ENCODE results near the gene ACSF3. TPM values are rescaled to one million over a fixed set of nuclear protein-coding genes. Genes with fewer than 3 reads are reported as not detected.

The ACSF3 gene
- total RNA-seq, 1 donor, result 46.6 TPM

DNA sequence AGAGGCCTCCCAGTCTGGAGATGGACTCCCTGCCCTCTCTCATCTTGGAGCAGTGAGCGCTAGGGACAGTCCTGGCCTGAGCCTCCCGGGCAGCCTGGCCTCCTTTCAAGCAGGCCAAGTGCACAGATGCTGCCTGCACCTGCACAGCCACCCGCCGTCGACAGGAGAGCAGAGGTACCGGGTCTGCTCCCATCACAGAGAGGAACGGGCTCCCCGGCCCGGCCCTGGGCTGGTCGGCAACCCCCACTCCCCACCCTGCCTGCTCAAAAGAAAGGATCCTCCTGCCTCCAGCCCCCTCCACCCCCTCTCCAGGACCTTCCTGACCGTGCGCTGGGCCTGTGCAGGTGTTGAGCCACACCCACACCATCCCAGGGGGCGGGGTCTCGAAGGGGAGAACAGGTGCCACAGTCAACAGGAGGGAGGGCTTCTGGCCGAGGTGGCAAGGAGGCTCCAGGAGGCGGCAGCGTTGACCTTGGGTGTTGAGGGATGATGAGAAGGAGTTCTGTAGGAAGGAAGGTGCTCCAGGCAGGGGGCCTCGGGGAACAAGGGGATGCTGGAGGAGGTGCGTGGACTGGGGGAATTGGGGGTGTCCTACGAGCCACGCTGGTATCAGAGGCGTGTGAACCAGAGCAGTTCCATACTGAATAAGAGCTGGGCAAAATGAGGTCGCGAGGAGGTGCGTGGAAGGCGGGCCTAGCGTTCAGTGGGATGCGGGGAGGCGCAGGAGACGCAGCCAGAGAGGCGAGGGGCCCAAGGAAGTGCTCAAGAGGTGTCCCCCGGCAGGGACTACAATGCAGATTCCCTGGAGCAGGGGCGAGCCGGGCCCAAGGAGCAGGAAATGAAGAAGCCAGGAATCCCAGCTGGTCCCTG, 76.9 kb downstream of the ACSF3 start:
- no peak for DNase-seq (ENCODE audit: low read depth in 2 of 3, low spot score in 2 of 3)

DNA sequence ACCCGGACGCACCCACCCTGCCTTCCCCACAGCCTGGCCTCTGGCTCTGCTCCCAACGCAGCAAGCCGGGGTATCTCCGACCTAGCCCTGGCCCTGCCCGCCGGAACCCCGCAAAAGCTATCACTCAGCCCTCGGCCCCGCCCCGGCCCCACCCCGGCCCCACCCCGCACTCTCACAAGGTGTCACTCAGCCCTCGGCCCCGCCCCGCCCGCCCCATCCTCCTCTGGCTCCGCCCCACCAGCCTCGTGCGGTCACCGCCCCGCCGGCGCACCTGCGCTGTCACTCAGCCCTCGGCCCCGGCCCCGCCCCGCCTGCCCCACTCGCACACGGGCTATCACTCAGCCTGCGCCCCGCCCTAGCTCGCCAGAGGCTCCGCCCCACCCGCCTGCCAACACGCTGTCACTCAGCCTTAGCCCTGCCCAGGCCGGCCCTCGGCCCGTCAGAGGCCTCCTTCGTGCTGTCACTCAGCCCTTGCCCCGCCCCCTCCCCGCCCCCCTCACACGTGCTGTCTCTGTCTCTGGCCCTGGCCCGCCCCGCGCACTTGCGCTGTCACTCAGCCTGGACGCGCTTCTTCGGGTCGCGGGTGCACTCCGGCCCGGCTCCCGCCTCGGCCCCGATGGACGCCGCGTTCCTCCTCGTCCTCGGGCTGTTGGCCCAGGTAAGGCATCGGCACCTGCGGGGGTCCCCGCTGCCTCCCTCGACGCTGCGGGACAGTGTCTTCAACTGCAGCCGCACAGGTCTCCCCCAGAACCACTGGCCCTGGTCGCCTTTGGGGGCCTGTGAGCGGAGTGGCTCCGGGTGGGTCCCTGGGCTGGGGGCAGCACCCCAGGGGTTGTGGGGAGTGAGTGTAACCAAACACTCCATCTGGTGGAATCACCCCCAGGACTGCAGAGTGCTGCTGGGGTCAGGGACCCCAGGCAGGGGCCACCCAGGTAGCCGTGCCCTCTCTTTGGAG, 77.8 kb downstream of the ACSF3 start, which contains the start of gene CDH15:
Gene CDH15, plus strand, starts transcription at position 533 of the 955 bp plus-strand sequence. Its CDS starts 84 bp downstream, at position 617.
- DNase-seq (ENCODE audit: low read depth in 2 of 3, low spot score in 2 of 3), result peak; percentile 88 to 95 (median 95)

DNA sequence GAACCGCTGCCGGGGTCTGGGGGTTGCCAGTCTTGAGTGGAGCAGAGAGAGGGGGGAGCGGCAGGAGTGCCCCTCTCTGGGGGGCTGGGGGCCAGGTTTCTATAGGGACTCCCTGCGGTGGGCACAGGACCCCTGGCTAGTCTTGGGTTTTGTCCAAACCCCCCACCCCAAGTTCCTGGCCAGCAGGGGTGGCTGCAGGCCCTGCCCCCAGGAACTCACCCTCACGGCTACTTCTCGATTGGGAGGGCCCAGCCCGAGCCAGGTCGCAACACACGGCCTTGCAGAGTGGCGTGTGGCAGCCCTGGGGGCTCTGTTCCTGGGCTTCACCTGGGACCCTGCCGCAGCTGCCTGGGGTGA, 78.5 kb downstream of the ACSF3 start:
- no peak for DNase-seq (ENCODE audit: low read depth in 2 of 3, low spot score in 2 of 3)

DNA sequence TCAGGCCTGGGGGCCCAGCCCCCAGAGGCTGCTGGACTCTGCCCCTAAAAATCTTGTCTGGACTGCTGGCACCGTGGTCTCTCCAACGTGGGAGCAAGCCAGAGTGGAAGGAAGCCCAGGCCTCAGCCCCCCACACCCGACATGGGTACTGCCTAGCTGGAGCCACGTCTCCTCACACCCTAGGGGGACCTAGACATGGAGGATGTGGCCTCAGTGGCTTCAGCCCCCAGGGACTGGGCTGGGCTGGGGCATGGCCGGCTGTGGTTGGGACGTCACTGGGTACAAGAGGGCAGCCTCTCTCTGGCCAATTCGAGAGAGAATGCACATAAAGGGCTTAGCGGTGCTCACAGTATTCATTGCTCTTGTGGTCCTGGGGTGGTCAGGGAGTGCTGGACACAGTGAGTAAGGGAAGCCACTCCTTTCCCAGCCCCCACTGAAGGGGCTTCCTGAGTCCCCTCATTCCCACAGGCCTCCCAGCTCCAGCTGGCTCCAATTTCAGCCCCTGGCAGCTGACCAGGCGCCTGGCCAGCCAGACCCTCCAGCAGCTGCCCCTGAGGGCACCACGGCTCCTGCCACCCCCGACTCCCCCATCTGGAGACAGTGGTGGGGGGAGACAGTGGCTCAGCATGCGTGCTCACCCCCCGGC, 79.0 kb downstream of the ACSF3 start:
- no peak for DNase-seq (ENCODE audit: low read depth in 2 of 3, low spot score in 2 of 3)

DNA sequence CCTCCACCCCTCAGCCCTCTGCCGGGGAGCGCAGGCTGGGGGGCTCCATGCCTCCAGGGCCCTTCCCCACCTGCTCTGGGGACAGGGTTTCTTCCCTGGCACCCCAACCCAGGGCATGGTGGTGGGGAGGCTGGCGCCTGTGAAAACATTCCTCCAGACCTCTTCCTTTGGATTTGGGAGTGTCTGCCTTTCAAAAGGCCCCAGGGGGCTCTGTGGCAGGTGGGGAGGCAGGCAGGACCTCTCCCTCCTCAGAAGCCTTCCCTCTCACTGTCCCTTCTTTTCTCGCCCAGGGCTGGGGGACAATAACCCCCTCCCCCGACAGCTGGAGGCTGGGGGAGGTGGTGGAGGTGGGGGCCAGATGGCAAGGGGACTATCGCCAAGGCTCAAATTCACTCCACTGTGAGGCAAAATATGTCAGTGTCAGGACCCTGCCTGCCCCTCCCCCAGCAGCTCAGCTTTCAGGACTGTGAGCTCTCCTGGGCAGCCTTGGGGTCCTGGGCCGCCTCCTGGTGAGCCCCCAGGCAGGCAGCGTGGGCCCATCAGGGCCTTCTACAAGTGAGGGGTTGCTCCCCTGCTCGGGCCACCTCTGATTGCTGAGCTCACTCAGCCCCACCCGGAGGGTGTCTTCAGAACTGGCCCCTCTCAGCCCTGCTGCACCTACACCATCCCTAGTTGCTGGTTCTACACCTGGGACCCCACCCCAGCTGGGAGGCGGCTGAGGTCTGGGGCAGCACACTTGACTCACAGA, 79.7 kb downstream of the ACSF3 start:
- no peak for DNase-seq (ENCODE audit: low read depth in 2 of 3, low spot score in 2 of 3)

DNA sequence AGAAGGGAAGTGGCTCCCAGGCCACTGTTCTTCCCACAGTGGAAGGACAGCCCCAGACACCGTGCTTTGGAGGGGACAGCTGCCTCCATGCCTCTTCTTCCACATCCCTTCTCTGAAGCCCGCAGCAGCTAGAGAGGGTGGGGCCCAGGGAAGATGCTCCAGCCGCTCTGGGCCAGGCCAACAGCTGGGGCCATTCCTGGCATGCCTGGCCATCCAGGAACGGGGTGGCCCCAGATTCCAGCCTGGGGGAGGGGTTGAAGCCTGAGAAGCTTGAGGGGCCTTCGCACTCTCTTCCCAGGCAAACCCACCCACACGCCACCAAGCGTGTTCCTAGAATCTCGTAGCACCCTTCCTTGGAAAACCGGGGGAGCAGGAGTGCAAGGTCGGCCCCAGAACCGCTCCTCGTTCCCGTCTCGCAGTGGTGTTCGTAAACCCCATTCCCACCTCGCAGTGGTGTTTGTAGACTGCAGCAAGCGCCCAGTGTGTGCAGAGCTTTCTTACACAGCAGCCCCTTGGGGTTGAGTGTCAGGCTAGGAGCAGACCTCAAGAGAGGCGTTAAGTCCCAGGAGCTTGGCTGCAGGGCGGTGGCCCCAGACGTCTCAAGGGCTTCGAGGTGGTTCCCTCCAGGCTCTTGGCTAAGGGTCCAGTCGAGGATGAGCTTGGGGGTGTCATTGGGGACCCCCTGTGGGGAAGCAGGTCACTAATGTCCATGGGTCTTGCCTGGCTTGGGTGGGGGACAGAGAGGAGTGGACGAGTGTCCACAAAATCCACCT, 80.6 kb downstream of the ACSF3 start:
- no peak for DNase-seq (ENCODE audit: low read depth in 2 of 3, low spot score in 2 of 3)

DNA sequence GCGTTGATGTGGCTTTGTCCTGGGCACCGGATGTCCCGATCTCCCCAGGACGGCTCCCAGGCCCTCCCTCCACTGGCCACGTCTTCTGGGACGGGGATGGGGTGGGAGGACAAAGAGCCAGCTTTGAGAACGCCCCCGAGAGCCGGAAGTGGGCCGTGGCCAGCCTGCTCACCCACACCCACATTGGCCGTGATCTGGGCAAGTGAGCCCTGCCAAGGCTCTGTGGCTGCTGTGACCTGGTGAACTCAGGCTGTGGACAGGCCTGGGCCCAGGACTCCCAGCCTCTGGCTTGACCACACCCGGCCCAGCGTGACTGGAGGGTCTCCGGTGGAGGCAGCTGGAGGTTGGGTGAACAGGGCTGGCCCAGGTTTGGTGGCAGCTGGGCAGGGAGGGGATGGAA, 81.2 kb downstream of the ACSF3 start:
- DNase-seq (ENCODE audit: low read depth in 2 of 3, low spot score in 2 of 3), result no peak

DNA sequence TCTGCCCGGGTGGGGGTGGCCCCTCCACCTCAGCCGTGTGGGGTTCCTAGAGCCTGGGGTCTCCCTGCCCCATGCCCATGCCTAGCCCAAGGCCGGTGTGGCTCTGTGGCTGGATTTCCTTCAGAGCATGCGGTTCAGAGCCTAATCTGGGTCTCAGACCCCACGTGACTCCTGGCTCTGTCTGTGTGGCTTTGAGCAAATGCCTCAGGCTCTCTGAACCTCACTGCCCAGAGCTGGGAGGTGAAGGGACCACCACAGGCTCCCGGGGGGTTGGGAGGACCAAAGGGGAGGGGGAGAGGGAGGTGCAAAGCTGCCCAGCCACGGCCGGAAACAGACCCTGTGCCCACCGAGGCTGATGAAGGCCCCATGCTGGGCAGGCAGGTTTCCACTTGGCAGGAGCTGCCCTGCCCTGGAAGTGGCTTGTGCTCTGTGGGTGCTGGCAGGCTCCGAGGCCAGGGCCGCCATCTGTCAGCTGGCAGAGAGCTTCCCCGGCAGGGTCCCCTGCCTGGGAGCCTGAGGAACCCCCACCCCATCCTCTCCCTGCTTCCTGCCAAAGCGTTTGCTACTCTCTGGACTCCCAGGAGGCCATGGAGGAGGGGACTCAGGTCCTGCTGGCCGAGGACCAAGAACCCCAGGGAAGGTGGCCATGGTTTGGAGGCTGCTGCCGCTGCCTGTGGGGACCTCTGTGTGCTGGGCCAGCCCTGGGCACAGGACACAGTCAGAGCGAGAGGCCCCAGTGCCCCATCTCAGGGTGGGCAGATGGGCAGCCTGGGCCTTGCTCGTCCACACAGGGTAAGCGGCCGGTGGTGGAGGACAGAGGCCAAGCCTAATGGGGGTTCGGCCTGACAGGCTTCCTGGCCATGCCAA, 81.9 kb downstream of the ACSF3 start:
- DNase-seq (ENCODE audit: low read depth in 2 of 3, low spot score in 2 of 3), result no peak

DNA sequence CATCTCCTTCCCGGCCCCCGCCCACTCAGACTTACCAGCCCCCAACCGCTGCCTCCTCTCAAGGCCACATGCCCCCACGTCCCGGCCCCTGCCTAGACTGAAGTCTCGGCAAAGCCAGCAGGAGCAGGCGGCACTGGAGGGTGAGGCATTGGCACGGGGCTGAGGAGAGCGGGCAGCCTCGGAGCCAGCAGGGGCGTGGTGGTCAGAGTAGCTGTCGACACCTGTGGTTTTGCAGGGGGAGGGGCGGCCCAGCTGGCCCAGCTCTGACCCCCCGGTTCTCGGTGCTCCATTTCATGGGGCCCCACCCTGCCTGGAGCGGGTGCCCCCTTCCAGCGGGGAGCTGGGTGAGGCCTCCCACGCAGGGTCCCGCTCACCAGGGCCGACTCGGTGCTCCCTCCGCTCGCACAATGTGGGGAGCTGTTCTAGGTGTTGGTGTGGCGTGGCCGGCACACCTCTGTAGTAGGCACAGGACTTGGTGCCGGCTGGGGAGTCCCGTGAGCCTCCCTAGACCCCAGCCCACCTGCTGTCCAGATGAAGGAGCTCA, 82.6 kb downstream of the ACSF3 start:
- no peak for DNase-seq (ENCODE audit: low read depth in 2 of 3, low spot score in 2 of 3)

DNA sequence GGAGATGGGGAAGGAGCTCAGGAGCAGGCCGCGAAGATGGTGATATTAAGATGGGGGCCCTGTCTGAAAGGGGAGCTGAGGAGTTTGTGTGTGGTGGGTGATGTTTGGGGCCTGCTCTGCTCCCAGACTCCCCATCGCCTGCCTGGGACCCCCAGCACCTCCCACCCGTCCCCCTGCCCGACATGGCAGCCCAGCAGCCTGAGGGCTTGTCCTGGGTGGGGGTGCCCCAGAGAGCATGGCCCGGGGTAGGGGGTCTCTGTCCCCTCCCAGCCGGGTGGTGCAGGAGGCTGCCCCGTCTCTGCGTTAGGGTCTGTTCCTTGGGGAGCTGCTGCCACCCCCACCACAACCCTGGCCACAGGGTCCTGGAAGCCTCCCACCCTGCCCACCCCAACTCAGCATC, 83.1 kb downstream of the ACSF3 start:
- DNase-seq (ENCODE audit: low read depth in 2 of 3, low spot score in 2 of 3), result no peak

DNA sequence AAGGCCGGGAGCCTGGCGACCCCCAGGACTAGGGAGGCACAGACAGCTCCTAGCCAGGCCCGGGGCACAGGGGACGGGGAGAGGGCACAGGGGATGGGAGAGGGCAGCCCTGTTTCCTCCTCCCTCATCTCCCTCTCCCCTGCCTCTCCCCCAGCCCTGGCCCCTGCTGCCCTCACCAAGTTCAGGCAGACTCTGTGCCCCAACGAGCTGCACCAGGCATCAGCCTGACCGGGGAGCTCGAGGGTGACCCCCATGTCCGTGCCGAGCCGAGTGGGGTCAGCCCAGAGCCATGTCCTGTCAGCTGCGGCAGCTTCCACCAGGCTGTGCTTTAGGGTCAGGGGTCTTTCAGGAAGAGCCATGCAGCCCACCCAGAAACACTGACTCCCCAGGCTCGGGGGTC, 83.8 kb downstream of the ACSF3 start:
- DNase-seq (ENCODE audit: low read depth in 2 of 3, low spot score in 2 of 3), result no peak

DNA sequence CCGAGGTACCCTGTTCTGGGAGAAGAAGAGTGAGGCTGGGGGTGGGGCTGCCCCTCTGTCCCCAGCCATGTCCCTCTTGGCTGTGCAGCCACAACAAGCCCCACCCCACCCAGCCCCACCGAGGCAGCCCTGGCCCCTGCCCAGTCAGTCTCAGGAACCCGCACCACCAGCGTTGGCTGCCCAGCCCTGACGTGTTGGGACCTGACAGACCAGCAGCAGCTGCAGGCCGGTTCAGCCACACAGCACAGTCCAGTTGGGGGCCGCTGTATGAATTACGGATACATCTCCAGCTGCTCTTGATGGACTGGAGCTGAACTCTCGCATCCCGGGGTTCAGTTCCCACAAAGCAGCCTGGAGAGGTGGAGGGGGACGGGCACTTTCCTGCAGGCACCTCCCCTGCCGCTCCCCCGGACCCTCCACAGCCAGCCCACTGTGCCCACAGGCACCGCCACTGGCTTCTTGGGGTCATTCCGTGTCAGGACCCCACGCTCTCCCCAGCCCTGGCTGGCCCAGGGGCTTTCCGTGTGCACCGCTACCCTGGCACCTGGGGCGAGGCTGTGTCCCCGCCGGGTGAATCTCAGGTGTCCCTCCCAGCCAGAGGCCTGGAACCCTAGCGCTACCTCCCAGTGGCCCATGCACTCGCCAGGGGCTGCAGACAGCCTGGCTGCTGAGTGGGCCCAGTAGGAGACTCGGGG, 84.9 kb downstream of the ACSF3 start:
- no peak for DNase-seq (ENCODE audit: low read depth in 2 of 3, low spot score in 2 of 3)

DNA sequence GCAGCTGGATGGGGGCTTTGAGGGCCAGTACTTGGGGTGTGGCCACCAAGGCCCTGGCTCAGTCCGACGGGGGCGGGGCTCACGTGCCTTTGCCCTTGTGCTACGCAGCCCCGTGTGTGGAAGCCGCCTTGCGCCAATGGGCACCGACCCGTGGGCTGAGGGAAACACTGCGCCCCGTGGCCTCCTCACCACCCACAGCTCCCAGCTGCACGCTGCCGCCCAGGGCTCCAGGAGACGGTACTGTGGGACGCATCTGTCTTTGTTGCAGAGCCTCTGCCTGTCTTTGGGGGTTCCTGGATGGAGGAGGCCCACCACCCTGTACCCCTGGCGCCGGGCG, 85.5 kb downstream of the ACSF3 start:
- no peak for DNase-seq (ENCODE audit: low read depth in 2 of 3, low spot score in 2 of 3)

DNA sequence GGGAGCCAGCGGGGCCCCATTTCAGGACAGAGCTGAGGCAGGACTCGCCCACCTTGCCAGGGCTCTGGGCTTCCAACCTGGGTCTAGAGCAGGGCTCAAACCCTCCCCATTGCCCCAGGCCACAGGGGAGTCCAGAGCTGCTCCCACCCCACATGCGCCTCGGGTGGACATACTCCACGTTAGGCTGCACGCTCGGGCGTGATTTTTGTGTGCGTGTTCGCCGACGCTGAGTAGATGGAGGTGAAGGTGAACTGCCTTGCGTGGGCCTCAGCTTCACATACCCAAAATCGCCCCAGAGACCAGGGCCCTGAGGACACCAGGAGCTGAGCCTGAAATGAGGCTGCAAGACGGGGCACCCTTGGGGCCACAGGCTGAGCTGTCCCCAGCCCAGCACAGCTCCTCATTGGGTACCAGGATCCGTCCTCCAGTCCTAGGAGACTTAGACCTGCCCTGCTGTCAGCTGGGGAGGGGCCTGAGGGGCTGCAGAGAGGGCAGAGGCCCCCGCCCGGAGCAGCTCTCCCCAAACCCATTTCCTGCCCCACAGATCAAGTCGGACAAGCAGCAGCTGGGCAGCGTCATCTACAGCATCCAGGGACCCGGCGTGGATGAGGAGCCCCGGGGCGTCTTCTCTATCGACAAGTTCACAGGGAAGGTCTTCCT, 86.1 kb downstream of the ACSF3 start:
- no peak for DNase-seq (ENCODE audit: low read depth in 2 of 3, low spot score in 2 of 3)

DNA sequence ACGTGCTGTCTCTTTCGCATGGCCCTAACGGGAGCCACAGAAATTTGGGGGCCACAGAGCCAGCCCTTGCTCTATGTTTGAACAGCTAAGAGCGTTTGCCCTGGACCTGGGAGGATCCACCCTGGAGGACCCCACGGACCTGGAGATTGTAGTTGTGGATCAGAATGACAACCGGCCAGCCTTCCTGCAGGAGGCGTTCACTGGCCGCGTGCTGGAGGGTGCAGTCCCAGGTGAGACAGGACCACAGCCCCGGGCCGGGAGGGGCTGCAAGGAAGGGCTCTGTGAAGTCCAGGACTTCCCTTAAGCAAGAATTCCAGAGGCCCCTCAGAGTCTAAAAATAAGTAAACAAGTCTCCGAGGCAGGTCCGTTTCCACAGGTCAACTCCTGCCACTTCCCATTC, 89.8 kb downstream of the ACSF3 start:
- no peak for DNase-seq (ENCODE audit: low read depth in 2 of 3, low spot score in 2 of 3)

DNA sequence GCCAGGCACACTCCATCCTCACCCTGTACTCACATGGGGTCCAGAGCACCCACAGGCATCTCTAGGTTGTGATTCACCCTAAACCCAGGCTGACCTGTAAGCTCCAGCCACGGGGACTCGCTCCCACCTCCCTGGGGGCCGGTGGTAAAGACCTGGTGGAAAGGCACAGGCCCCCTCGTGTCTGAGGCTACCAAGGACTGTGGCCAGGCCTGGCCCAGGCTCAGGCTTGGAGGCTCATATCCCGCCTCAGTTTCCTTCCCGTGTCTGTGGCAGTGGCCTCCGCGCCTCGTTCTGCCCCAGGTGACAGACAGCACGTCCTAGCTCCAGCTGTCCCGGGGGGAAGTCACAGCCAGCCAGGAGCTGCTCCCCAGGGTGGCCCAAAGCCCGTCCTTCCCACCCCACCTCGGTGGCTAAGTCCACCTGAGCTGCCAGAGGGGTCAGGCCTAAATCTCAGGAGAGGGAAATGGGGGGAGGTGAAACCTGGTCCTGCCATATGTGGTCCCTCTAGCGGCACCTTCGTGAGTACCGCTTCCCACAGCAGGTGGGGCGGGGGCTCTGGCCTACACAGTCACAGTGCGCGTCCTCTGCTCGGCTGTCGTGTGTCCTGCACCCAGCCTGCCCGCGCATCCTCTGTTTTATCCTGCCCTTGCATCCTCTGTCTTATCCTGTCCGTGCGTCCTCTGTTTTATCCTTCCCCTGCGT, 90.5 kb downstream of the ACSF3 start:
- DNase-seq (ENCODE audit: low read depth in 2 of 3, low spot score in 2 of 3), result no peak

DNA sequence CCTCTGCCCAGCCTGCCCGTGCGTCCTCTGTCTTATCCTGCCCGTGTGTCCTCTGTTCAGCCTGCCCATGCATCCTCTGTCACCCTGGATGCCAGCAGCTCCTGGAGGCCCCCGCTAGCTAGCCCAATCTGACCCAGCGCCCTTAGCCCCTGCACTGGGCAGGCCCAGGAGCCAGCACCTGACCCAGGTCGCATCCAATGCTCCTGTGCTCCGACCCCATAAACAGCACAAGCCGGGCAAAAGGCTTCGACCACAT, 91.0 kb downstream of the ACSF3 start:
- no peak for DNase-seq (ENCODE audit: low read depth in 2 of 3, low spot score in 2 of 3)
